ENCODE data around the gene PAK2. TPM values are rescaled to one million over a fixed set of nuclear protein-coding genes. Genes with fewer than 3 reads are reported as not detected.

Gene PAK2
- total RNA-seq, 1 experiment from 2014 or later, result 69.6 TPM

GRCh38 chr3:196721097-196721496 is 18.6 kb upstream of the PAK2 start:
- POLR2A ChIA-PET, result no interaction called here

More at GRCh38 chr3:196721097-196721496, 18.6 kb upstream of the PAK2 start:
- H2AFZ ChIP-seq (ENCODE audit: low read depth, low read length, poor library complexity, severe bottlenecking), result no peak overlapping the region
- no TSS peak for BruUV-seq (replicated peaks)
- TF ChIP-seq EZH2phosphoT487 (IDR thresholded peaks at IDR 0.05; ENCODE audit: borderline replicate concordance) (no peak), SP1 (IDR thresholded peaks at IDR 0.05; ENCODE audit: low read depth) (no peak), POLR2AphosphoS5 (IDR thresholded peaks at IDR 0.05; ENCODE audit: low read depth, low read length) (no peak), ELF1 (IDR thresholded peaks at IDR 0.05; ENCODE audit: borderline replicate concordance, low read depth) (no peak), POLR2A (IDR thresholded peaks at IDR 0.05; ENCODE audit: borderline replicate concordance, extremely low read depth, insufficient read depth, insufficient read length) (no peak), JUND (IDR thresholded peaks at IDR 0.05) (no peak), YY1 (IDR thresholded peaks at IDR 0.05; ENCODE audit: extremely low read depth, insufficient replicate concordance, low read depth, low read length) (no peak), TCF7L2 (IDR thresholded peaks at IDR 0.05; ENCODE audit: borderline replicate concordance, extremely low read depth, insufficient read depth, insufficient read length) (no peak), SRF (IDR thresholded peaks at IDR 0.05; ENCODE audit: low read depth) (no peak), SIN3A (IDR thresholded peaks at IDR 0.05; ENCODE audit: low read depth) (no peak), REST (IDR thresholded peaks at IDR 0.05; ENCODE audit: low read depth) (no peak), EZH2 (IDR thresholded peaks at IDR 0.05) (no peak), ZFX (IDR thresholded peaks at IDR 0.05) (no peak), EGR1 (IDR thresholded peaks at IDR 0.05; ENCODE audit: low read depth) (no peak), RAD21 (IDR thresholded peaks at IDR 0.05; ENCODE audit: low read depth) (no peak)
- TF ChIP-seq, protein P1, sequence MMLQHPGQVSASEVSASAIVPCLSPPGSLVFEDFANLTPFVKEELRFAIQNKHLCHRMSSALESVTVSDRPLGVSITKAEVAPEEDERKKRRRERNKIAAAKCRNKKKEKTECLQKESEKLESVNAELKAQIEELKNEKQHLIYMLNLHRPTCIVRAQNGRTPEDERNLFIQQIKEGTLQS (IDR thresholded peaks at IDR 0.05), result no peak
- TF ChIP-seq, protein P2, sequence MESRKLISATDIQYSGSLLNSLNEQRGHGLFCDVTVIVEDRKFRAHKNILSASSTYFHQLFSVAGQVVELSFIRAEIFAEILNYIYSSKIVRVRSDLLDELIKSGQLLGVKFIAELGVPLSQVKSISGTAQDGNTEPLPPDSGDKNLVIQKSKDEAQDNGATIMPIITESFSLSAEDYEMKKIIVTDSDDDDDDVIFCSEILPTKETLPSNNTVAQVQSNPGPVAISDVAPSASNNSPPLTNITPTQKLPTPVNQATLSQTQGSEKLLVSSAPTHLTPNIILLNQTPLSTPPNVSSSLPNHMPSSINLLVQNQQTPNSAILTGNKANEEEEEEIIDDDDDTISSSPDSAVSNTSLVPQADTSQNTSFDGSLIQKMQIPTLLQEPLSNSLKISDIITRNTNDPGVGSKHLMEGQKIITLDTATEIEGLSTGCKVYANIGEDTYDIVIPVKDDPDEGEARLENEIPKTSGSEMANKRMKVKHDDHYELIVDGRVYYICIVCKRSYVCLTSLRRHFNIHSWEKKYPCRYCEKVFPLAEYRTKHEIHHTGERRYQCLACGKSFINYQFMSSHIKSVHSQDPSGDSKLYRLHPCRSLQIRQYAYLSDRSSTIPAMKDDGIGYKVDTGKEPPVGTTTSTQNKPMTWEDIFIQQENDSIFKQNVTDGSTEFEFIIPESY (IDR thresholded peaks at IDR 0.05; ENCODE audit: extremely low read depth, insufficient replicate concordance, low read length), result no peak
- H3K9me2 ChIP-seq (ENCODE audit: insufficient read depth), result no peaks in the 10 kb centered on the region
- H3K9ac ChIP-seq (ENCODE audit: low read length), result no peak overlapping the region
- no peaks in the 10 kb centered on the region for H4K20me1 ChIP-seq (ENCODE audit: insufficient read depth)
- DNase-seq (ENCODE audit: low read depth, low spot score) (no peak), ATAC-seq (no peak)
- no peaks in the 10 kb centered on the region for H3K4me1 ChIP-seq (ENCODE audit: control insufficient read depth in 1 of 2, insufficient read depth in 2 of 2, low read length in 2 of 2)
- H3K36me3 ChIP-seq (ENCODE audit: control insufficient read depth in 1 of 2, insufficient read depth in 2 of 2, low read length in 2 of 2), result peaks cover 0 to 8% of the 10 kb centered on the region in 2 experiments; a peak in 1 of 4 replicates
- peaks cover 4% of the 10 kb centered on the region; the same call in 1 of the 2 replicates for H3K79me2 ChIP-seq (ENCODE audit: insufficient read depth, low read length)
- no peaks in the 10 kb centered on the region for H3K27me3 ChIP-seq (ENCODE audit: insufficient read depth, low read length)
- no peak overlapping the region for H3K4me2 ChIP-seq (ENCODE audit: low read length)
- H3K27ac ChIP-seq (ENCODE audit: low read depth, low read length), result no peak overlapping the region
- ChIA-PET RAD21 (ENCODE audit: low non-redundant PET in 1 of 2, low total read pairs in 2 of 2, uncharacterized antibody in 2 of 2, unreplicated experiment in 2 of 2) (no interaction called here), CTCF (no interaction called here)
- intact Hi-C loops (cut with micrococcal nuclease), result no loop called here
- H3K9me3 ChIP-seq (ENCODE audit: control insufficient read depth in 1 of 2, insufficient read depth in 1 of 2, low read depth in 1 of 2, low read length in 2 of 2), result no peaks in the 10 kb centered on the region; a peak in 1 of 4 replicates
- H3K4me3 ChIP-seq (replicated peaks in 1 of 2; ENCODE audit: low read depth in 1 of 2, low read length in 2 of 2), result no peak overlapping the region

Data from HCT116 (cell line).